ENCODE results near the gene NUP133. TPM values are rescaled to one million over a fixed set of nuclear protein-coding genes. Genes with fewer than 3 reads are reported as not detected.
A peak's percentile ranks its signal among the peaks of the same experiment; 100 is the strongest.

NUP133 gene
- total and polyA plus RNA-seq, 10 of the 15 experiments (the other 5 are each of a cell fraction or from before 2014, with no cell fraction given): 10.9 to 45.4 (median 29.2) TPM

GRCh38 chr1:229487181-229487580, 21.0 kb downstream of the NUP133 start:
- Histone ChIP-seq H3K27ac (ENCODE audit: control insufficient read depth, insufficient read depth) (no peak overlapping the region), H3K36me3 (ENCODE audit: control insufficient read depth in 2 of 2, insufficient read depth in 2 of 2, low read length in 1 of 2) (peaks cover 2 to 22% of the 10 kb centered on the region in 2 experiments; a peak in 3 of 4 replicates), H2AFZ (ENCODE audit: control insufficient read depth, low read depth, low read length) (no peak overlapping the region), H4K20me1 (ENCODE audit: control insufficient read depth, insufficient read depth) (no peaks in the 10 kb centered on the region), H3K4me2 (ENCODE audit: control insufficient read depth, insufficient read depth) (no peak overlapping the region), H3K4me1 (ENCODE audit: control insufficient read depth, insufficient read depth, low read length) (no peaks in the 10 kb centered on the region), H3K79me2 (ENCODE audit: control insufficient read depth, insufficient read depth, low read length) (no peaks in the 10 kb centered on the region), H3K4me3 (no peak overlapping the region), H3K9ac (ENCODE audit: control insufficient read depth, insufficient read depth, low read length) (no peak overlapping the region), H3K27me3 (replicated peaks in 1 of 2; ENCODE audit: control insufficient read depth in 2 of 2, insufficient read depth in 2 of 2, low read length in 1 of 2) (no peaks in the 10 kb centered on the region), H3K9me3 (replicated peaks; ENCODE audit: control insufficient read depth, insufficient read depth, low read length) (no peaks in the 10 kb centered on the region)
- intact Hi-C loops (cut with micrococcal nuclease; ENCODE audit: unreplicated experiment) (no loop called here), in situ Hi-C loops (cut with MboI) (no loop called here)
- FAIRE-seq: peak; percentile 7
- TF ChIP-seq KDM1A (IDR thresholded peaks at IDR 0.05; ENCODE audit: borderline replicate concordance) (no peak), TARDBP (IDR thresholded peaks at IDR 0.05; ENCODE audit: borderline replicate concordance) (no peak), KAT2A (conservative IDR thresholded peaks at IDR 0.05; ENCODE audit: control insufficient read depth, low read depth, low read length) (no peak), CHD4 (IDR thresholded peaks at IDR 0.05) (no peak), ZBTB40 (IDR thresholded peaks at IDR 0.05; ENCODE audit: borderline replicate concordance) (no peak), IKZF2 (IDR thresholded peaks at IDR 0.05) (no peak), POLR2AphosphoS2 (IDR thresholded peaks at IDR 0.05; ENCODE audit: low read depth, low read length) (no peak), NR2F1 (conservative IDR thresholded peaks at IDR 0.05) (no peak), ATF3 (IDR thresholded peaks at IDR 0.05; ENCODE audit: borderline replicate concordance, extremely low read depth, low read depth, low read length) (no peak), CREB1 (IDR thresholded peaks at IDR 0.05; ENCODE audit: low read depth) (no peak), ZNF274 (IDR thresholded peaks at IDR 0.05; ENCODE audit: insufficient read depth, insufficient read length) (no peak), EP300 (IDR thresholded peaks at IDR 0.05; ENCODE audit: borderline replicate concordance in 1 of 2, control insufficient read depth in 1 of 2, low read depth in 2 of 2, low read length in 2 of 2) (no peak)
- TF ChIP-seq, protein P1, sequence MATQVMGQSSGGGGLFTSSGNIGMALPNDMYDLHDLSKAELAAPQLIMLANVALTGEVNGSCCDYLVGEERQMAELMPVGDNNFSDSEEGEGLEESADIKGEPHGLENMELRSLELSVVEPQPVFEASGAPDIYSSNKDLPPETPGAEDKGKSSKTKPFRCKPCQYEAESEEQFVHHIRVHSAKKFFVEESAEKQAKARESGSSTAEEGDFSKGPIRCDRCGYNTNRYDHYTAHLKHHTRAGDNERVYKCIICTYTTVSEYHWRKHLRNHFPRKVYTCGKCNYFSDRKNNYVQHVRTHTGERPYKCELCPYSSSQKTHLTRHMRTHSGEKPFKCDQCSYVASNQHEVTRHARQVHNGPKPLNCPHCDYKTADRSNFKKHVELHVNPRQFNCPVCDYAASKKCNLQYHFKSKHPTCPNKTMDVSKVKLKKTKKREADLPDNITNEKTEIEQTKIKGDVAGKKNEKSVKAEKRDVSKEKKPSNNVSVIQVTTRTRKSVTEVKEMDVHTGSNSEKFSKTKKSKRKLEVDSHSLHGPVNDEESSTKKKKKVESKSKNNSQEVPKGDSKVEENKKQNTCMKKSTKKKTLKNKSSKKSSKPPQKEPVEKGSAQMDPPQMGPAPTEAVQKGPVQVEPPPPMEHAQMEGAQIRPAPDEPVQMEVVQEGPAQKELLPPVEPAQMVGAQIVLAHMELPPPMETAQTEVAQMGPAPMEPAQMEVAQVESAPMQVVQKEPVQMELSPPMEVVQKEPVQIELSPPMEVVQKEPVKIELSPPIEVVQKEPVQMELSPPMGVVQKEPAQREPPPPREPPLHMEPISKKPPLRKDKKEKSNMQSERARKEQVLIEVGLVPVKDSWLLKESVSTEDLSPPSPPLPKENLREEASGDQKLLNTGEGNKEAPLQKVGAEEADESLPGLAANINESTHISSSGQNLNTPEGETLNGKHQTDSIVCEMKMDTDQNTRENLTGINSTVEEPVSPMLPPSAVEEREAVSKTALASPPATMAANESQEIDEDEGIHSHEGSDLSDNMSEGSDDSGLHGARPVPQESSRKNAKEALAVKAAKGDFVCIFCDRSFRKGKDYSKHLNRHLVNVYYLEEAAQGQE (IDR thresholded peaks at IDR 0.05; ENCODE audit: low read depth, low read length): no peak
- TF ChIP-seq, protein P2, sequence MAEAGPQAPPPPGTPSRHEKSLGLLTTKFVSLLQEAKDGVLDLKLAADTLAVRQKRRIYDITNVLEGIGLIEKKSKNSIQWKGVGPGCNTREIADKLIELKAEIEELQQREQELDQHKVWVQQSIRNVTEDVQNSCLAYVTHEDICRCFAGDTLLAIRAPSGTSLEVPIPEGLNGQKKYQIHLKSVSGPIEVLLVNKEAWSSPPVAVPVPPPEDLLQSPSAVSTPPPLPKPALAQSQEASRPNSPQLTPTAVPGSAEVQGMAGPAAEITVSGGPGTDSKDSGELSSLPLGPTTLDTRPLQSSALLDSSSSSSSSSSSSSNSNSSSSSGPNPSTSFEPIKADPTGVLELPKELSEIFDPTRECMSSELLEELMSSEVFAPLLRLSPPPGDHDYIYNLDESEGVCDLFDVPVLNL (IDR thresholded peaks at IDR 0.05; ENCODE audit: low read depth, low read length): no peak
- no peak for DNase-seq (ENCODE audit: low read depth, low spot score)
- ChIA-PET RAD21 (ENCODE audit: unreplicated experiment) (interaction anchor here (1.1 kb wide), 1 partner anchor 228 kb away, joined by 3 read pairs; no protein-coding TSS in a partner anchor), SMC1A (ENCODE audit: uncharacterized antibody, unreplicated experiment) (interaction anchor here (0.6 kb wide), 1 partner anchor 46 kb away, joined by 3 read pairs; no protein-coding TSS in a partner anchor), POLR2A (no interaction called here), CTCF (interaction anchor here (1.3 to 1.9 kb wide), 4 partner anchors 22 to 230 kb away, joined by 3 to 6 read pairs (median 4); partner anchors contain the start of gene NUP133)
- 0% methylated on average over 1 of the region's 1 CpG for WGBS (ENCODE audit: insufficient coverage, insufficient replicate concordance, low lambda C conversion rate, missing lambda C conversion rate)
- ATAC-seq: no peak
- BruUV-seq (replicated peaks): TSS peak; percentile 28
